OCI-LY7 (cell line): ENCODE measurements around the gene PYGB. TPM values are rescaled to one million over a fixed set of nuclear protein-coding genes. Genes with fewer than 3 reads are reported as not detected.

Experiments
- BruUV-seq: library from RNA; stranded (reverse); fragments of 400-500 nt; replicated peaks from 2 replicates; lab custom pipeline; 2021; lab: Mats Ljungman, UMichigan
- CTCF ChIA-PET: fragments of 300-600 bp; sonication (Branson Sonifier 250); formaldehyde crosslinking; loops from one replicate; lab custom pipeline; 2022; ENCODE audit warnings: antibody characterized with exemption; ENCODE audit not compliant: unreplicated experiment; lab: Charles Lee
- POLR2A ChIA-PET: fragments of 300-600 bp; sonication (Branson Sonifier 250); formaldehyde crosslinking; loops from one replicate; lab custom pipeline; 2022; ENCODE audit warnings: antibody characterized with exemption; lab: Charles Lee
- DNase-seq: peaks from one replicate; pipeline ENCODE4 v3.0.0-alpha.2; 2015; ENCODE audit warnings: low spot score
- H2AFZ ChIP-seq: fragments of 200-600 bp; sonication (generic), shearing (Covaris generic); 2 replicates; pipeline ENCODE4 v1.6.1; 2014; ENCODE audit warnings: mild to moderate bottlenecking, antibody characterized with exemption, low read length, moderate library complexity
- H3K27ac ChIP-seq: fragments of 200-600 bp; sonication (generic); 2 replicates; pipeline ENCODE4 v1.5.1; 2014; ENCODE audit warnings: mixed run types, low read depth, mild to moderate bottlenecking, moderate library complexity, low read length, inconsistent platforms; ENCODE audit not compliant: poor library complexity, severe bottlenecking
- H3K36me3 ChIP-seq: fragments of 200-600 bp; sonication (generic); 2 replicates; pipeline ENCODE4 v1.6.1; 2014; ENCODE audit warnings: mild to moderate bottlenecking, antibody characterized with exemption, low read length, moderate library complexity, mixed read lengths; ENCODE audit not compliant: insufficient read depth
- H3K4me1 ChIP-seq: fragments of 200-600 bp; sonication (generic); 2 replicates; pipeline ENCODE4 v1.5.1; 2014; ENCODE audit warnings: mild to moderate bottlenecking, low read length; ENCODE audit not compliant: insufficient read depth, poor library complexity, severe bottlenecking
- H3K4me2 ChIP-seq: fragments of 200-600 bp; sonication (generic); 2 replicates; pipeline ENCODE4 v1.6.1; 2014; ENCODE audit warnings: mild to moderate bottlenecking, low read length
- H3K4me3 ChIP-seq: fragments of 200-600 bp; sonication (generic); 2 replicates; pipeline ENCODE4 v1.5.1; 2014; ENCODE audit warnings: mild to moderate bottlenecking, low read depth, low read length; ENCODE audit not compliant: poor library complexity, severe bottlenecking
- H3K79me2 ChIP-seq: fragments of 200-600 bp; sonication (generic); 2 replicates; pipeline ENCODE4 v1.6.1; 2016; ENCODE audit warnings: low read depth, mild to moderate bottlenecking, low read length, moderate library complexity, mixed read lengths; ENCODE audit not compliant: insufficient read depth
- H3K9me2 ChIP-seq: fragments of 200-600 bp; sonication (generic); 2 replicates; pipeline ENCODE4 v1.6.1; 2016; ENCODE audit warnings: mild to moderate bottlenecking, low read length, mixed read lengths; ENCODE audit not compliant: insufficient read depth
- H3K9me3 ChIP-seq: fragments of 200-600 bp; sonication (generic); 2 replicates; pipeline ENCODE4 v1.6.1; 2014; ENCODE audit warnings: mild to moderate bottlenecking, mixed run types, low read length, mixed read lengths
- H4K20me1 ChIP-seq: fragments of 200-600 bp; sonication (generic); 2 replicates; pipeline ENCODE4 v1.6.1; 2014; ENCODE audit warnings: mild to moderate bottlenecking, antibody characterized with exemption, low read length, moderate library complexity, mixed read lengths; ENCODE audit not compliant: insufficient read depth
- CTCF ChIP-seq: fragments of 200-600 bp; sonication (generic); conservative IDR thresholded peaks from 2 replicates; pipeline ENCODE4 v1.5.1; 2014; ENCODE audit warnings: mild to moderate bottlenecking, antibody characterized with exemption, low read length, moderate library complexity, mixed read lengths
- EZH2phosphoT487 ChIP-seq: fragments of 200-600 bp; sonication (generic); IDR thresholded peaks from 2 replicates; pipeline ENCODE4 v1.6.1; 2018; ENCODE audit warnings: low read depth, borderline replicate concordance, mild to moderate bottlenecking, mixed run types, antibody characterized with exemption, low read length, moderate library complexity, mixed read lengths
- intact Hi-C: fragments of 100-400 bp; cut with micrococcal nuclease; formaldehyde crosslinking; loops from one replicate; pipeline ENCODE4 v1.10.0; 2022; ENCODE audit not compliant: unreplicated experiment
- total RNA-seq, 2 experiments: library from RNA; depleted of rRNA in 1 of 2; stranded (reverse); fragments of >200 nt in 1 of 2; shearing (Covaris generic) in 1 of 2; gene quantifications; 2 replicates each; pipeline ENCODE4 v1.2.3, GENCODE V29; 2014 to 2022

The PYGB gene
- total RNA-seq, 2 experiments from 2014 or later = 4.9 to 7.0 TPM

DNA sequence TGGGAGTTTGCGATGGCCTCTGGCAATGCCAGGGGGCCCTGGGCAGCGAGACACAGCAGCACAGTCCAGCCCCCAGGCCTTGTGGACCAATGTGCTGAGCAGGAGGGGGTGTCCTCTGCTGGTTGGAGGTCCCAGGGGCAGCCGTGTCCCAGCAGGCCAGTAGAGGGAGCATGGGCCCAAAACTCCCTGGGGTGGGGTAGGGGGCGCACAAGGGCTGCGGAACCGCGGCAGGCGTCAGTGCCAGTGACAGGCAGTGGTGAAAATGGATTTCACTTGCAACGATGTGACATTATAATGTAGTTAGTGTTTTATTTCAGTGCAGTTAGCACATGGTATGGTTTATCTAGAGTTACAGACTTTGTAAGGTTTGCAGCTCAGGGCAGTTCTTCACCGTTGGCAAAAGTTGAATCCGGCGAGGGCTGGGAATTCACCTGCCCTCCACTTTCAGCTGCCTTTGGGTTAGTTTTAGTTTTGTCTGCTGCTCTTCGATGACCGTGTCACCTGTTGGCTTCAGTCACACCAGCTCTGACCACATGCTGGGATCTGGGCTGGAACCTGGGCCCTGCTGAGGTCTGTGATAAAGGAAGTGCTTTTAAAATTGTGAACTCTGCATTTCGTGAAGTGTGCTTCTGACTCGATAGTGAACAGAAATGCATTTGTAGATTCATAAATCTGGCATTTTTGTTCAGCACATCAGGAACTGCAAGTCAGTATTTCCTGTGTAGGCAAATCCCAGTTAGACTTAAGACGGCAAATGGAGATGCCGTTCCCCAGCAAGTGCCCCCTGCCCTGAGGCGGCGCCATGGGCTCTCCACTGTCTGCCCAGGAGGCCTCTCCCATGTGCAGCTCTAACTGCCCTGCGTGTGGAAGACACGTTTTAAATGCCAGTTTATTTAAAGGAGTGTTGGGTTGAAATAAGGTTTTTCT, 46.8 kb downstream of the PYGB start:
- Histone ChIP-seq H3K4me2 (no peak overlapping the region; the same call in 1 of the 2 replicates), H2AFZ (no peak overlapping the region), H3K9me3 (no peaks in the 10 kb centered on the region), H4K20me1 (peaks cover 3% of the 10 kb centered on the region), H3K4me1 (peaks cover 14% of the 10 kb centered on the region), H3K9me2 (no peaks in the 10 kb centered on the region), H3K4me3 (no peak overlapping the region), H3K27ac (no peak overlapping the region), H3K36me3 (peaks cover 7% of the 10 kb centered on the region; the same call in 1 of the 2 replicates), H3K79me2 (no peaks in the 10 kb centered on the region)
- TF ChIP-seq CTCF (peak; percentile 99), EZH2phosphoT487 (no peak)
- BruUV-seq = no TSS peak
- ChIA-PET CTCF (no interaction called here), POLR2A (no interaction called here)
- peak; percentile 77 for DNase-seq
- intact Hi-C loops = loop anchor here (1.0 to 10.0 kb wide), 2 partner anchors 105 to 230 kb away; no protein-coding TSS in a partner anchor

DNA sequence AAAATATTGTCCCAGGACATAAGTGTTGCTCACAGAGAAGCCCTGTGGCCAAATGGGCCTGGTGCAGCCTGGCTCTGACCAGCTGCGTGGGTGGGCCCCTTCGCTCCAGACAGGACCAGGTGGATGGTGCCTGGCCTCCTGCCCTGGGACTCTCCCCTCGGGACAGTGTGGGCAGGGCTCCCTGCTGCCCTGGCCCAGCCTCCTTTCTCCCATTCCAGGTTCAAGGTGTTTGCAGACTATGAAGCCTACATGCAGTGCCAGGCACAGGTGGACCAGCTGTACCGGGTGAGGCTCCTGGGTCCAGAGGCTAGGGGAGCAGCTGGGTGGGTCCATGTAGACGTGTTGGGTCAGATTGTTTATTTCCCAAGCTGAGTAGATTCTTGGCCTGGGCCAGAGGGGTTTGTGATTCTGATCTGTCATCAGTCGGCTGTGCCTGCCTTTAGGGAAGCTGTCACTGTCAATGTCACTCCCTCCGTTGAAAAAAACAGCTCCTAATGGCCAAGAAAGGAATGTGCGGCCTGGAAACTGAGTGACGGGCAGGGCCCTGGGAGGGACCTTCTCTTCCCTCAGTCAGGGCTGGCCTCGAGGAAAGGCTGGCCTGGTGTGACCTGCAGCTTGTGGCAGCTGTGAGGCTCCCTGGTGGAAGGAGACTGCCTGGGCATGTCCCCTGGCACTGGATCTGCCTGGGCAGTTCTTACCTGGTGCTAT, 47.7 kb downstream of the PYGB start:
- no peaks in the 10 kb centered on the region for H3K9me2 ChIP-seq
- H3K36me3 ChIP-seq = peaks cover 7% of the 10 kb centered on the region; the same call in 1 of the 2 replicates
- H4K20me1 ChIP-seq = peaks cover 3% of the 10 kb centered on the region; the same call in 1 of the 2 replicates
- CTCF ChIA-PET = no interaction called here
- no peak overlapping the region for H3K27ac ChIP-seq
- no peak for TF ChIP-seq EZH2phosphoT487
- no peak for TF ChIP-seq CTCF
- no peak for DNase-seq
- POLR2A ChIA-PET = no interaction called here
- no peaks in the 10 kb centered on the region for H3K79me2 ChIP-seq
- H3K4me2 ChIP-seq = no peak overlapping the region
- BruUV-seq = no TSS peak
- H3K4me3 ChIP-seq = no peak overlapping the region
- H2AFZ ChIP-seq = no peak overlapping the region
- peaks cover 14% of the 10 kb centered on the region for H3K4me1 ChIP-seq
- no peaks in the 10 kb centered on the region for H3K9me3 ChIP-seq
- intact Hi-C loops = loop anchor here (10.0 kb wide), 1 partner anchor 231 kb away; no protein-coding TSS in a partner anchor
